Testis (tissue), 3 donors: ENCODE data around the gene DUSP6. TPM values are rescaled to one million over a fixed set of nuclear protein-coding genes. Genes with fewer than 3 reads are reported as not detected.
A peak's percentile ranks its signal among the peaks of the same experiment; 100 is the strongest.

Source experiments
- DNase-seq: peaks from one replicate; pipeline ENCODE4 v3.0.0-alpha.2; 2019
- H3K27ac ChIP-seq, 2 donors: fragments of 200-600 bp; sonication (generic); one replicate each; pipeline ENCODE4 v1.5.1; 2019
- H3K27me3 ChIP-seq: fragments of 200-600 bp; sonication (generic); one replicate; pipeline ENCODE4 v1.5.1; 2019
- H3K36me3 ChIP-seq: fragments of 200-600 bp; sonication (generic); one replicate; pipeline ENCODE4 v1.5.1; 2017; ENCODE audit warnings: low read depth; ENCODE audit errors: missing control alignments
- H3K4me1 ChIP-seq: fragments of 200-600 bp; sonication (generic); one replicate; pipeline ENCODE4 v1.5.1; 2019
- H3K4me3 ChIP-seq, 2 donors: fragments of 200-600 bp; sonication (generic); one replicate each; pipeline ENCODE4 v1.5.1; 2017 to 2019
- H3K9me3 ChIP-seq: fragments of 200-600 bp; sonication (generic); one replicate; pipeline ENCODE4 v1.5.1; 2017
- POLR2A ChIP-seq: fragments of 450-650 bp; IDR thresholded peaks from one replicate; pipeline ENCODE4 v1.6.1; 2017; ENCODE audit warnings: antibody characterized with exemption, mild to moderate bottlenecking, moderate library complexity
- WGBS, 2 donors: methylation state at CpG; one replicate each; pipeline ENCODE4 v1.1.5; 2018; 5-methylcytosine and 5-hydroxymethylcytosine counted together
- intact Hi-C: fragments of 100-400 bp; cut with DNase I; formaldehyde crosslinking; loops from one replicate; pipeline ENCODE4 v1.15.1; 2023; ENCODE audit warnings: low total_unique reads
- polyA plus RNA-seq: library from polyadenylated mRNA; stranded (reverse); fragments of 350-450 nt; fragmentation: Illumina TruSeq; extraction: RNeasy Lipid Tissue Mini Kit (QIAGEN cat#74804); gene quantifications from one replicate; pipeline ENCODE4 v1.2.3, GENCODE V29; 2014; ENCODE audit warnings: low read depth, low replicate concordance; ENCODE audit not compliant: insufficient read depth
- total RNA-seq, 2 donors: library from RNA; depleted of rRNA; stranded (reverse); fragments of >200 nt; gene quantifications; one replicate each; pipeline ENCODE4 v1.2.3, GENCODE V29; 2016
- TF ChIP-seq, protein P1 (sequence below), 3 experiments: fragments of 450-650 bp in 2 of 3; fragments of 200-600 bp in 1 of 3; sonication (generic) in 1 of 3; IDR thresholded peaks; one replicate each; pipeline ENCODE4 v1.5.1; 2016 to 2019; ENCODE audit warnings: antibody characterized with exemption in 3 of 3, mild to moderate bottlenecking in 2 of 3, moderate library complexity in 1 of 3

Gene DUSP6
- total and polyA plus RNA-seq, 3 donors from 2014 or later = 10.9 to 17.2 (median 15.1) TPM

DNA sequence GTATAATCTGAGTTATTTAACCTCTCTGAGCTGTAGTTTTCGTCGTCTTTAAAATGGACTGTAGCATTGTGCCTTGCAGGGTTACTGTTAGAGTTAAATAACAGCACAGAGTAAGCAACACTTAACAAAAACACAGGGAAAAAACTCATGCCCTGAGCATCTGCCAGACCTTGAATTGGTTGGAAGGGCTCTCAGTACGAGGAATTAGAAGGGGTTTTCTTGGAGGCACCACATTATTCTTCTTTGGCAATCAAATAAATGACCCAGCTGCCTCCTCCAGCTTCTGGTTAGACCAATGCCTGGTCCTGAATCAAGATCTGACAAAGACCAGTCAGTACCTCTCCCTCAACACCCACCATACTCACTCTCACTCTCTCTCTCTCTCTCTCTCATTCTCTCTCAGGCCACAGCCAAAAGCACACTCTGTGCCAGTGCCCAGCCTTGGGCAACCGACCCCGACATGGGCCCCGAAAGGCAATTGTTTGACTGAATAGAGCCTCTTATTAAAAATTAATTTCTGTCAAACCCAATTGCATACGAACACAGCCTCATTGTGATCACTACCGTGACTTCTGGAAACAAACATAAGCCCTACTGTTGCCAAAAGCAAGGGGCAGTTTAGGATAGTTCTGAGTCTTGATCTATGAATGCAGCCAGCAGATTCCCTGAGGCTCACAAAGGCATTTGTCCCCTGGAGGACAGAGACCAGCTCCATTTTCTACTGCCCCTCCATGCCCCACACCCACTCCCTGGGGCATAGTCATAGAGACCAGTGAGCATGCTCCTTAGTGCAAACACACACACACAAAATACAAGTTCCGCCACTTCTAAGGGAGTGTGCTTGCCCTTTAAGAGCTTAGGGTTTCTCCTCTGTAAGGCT is 23.9 kb downstream of the DUSP6 start:
- Histone ChIP-seq H3K4me3 (no peak overlapping the region), H3K27me3 (no peaks in the 10 kb centered on the region), H3K36me3 (no peaks in the 10 kb centered on the region), H3K4me1 (peaks cover 5% of the 10 kb centered on the region), H3K27ac (no peak overlapping the region), H3K9me3 (no peaks in the 10 kb centered on the region)
- TF ChIP-seq POLR2A = no peak
- TF ChIP-seq, protein P1, sequence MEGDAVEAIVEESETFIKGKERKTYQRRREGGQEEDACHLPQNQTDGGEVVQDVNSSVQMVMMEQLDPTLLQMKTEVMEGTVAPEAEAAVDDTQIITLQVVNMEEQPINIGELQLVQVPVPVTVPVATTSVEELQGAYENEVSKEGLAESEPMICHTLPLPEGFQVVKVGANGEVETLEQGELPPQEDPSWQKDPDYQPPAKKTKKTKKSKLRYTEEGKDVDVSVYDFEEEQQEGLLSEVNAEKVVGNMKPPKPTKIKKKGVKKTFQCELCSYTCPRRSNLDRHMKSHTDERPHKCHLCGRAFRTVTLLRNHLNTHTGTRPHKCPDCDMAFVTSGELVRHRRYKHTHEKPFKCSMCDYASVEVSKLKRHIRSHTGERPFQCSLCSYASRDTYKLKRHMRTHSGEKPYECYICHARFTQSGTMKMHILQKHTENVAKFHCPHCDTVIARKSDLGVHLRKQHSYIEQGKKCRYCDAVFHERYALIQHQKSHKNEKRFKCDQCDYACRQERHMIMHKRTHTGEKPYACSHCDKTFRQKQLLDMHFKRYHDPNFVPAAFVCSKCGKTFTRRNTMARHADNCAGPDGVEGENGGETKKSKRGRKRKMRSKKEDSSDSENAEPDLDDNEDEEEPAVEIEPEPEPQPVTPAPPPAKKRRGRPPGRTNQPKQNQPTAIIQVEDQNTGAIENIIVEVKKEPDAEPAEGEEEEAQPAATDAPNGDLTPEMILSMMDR (IDR thresholded peaks at IDR 0.05) = no peak
- intact Hi-C loops = no loop called here
- DNase-seq = no peak
- WGBS, 2 donors = 48 to 49% methylated on average over 9 of the region's 9 CpGs

DNA sequence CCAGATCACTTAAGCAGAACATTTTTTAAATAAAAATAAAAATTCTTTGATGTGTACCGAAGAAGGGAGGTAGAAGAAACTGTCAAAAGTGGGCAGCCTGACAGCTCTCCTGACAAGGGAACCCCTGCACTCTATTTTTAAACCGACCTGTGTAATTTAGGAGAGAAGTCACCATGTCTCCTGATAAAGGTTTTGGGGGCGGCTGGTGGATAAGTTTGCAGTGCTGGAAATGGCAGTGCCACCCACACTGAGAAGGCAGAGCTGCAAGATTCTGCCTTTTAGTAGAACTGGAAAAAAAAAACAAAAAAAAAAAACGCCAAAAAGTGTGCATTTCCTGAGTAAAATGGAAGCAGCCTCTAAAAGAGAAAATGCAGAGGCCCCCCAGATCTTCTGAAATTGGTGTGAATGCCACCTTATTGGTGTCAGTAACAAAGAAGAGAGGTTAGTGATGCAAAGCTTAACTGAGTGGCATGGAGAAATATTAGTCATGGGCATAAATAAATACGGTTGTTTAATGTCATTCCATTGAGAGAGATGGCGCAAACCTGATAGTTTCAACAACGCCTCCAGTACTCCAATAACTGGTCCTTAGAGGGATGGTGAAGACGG is 24.7 kb downstream of the DUSP6 start:
- no peak for DNase-seq
- Histone ChIP-seq H3K4me1 (peaks cover 5% of the 10 kb centered on the region), H3K27me3 (no peaks in the 10 kb centered on the region), H3K27ac (no peak overlapping the region), H3K36me3 (no peaks in the 10 kb centered on the region), H3K4me3 (no peak overlapping the region), H3K9me3 (no peaks in the 10 kb centered on the region)
- TF ChIP-seq POLR2A = no peak
- TF ChIP-seq, protein P1 (IDR thresholded peaks at IDR 0.05) = no peak
- intact Hi-C loops = no loop called here
- WGBS, 2 donors = 55 to 58% methylated on average over 8 of the region's 8 CpGs

DNA sequence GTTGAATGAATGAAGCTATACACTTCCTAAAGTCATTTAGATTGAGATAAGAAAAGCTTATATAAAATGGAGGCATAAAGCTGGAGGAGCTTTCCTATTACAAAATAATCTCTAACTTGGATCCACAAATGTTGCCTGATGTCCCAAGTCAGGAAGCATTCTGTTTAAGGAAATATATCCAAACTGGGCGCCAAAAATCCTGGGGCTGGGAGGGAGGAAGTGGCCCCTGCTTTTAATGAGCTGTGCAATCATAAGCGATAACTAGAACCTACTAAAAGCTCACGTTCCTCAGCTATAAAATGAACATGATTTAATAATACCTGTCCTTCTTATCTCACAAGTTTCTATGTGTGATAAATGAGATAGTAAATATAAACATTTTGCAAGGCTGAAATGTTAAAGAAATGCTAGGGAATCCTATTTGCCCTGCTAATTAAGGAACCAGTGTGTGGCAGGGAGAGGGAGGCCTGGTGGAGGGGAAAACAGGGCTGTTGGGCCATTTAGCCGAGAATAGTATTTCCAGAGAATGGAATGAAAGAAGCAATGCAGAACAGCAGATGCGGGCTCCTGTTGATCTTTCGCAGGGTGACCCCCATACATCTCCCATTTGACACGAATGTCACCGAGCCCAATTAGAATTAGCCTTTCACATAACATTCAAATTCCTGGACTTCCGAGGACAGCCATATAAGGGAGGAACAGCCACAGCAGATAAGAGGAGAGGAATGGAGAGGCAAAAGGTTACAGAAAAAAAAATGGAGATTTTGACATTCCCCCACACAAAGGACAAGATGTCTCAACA is 25.9 kb downstream of the DUSP6 start:
- TF ChIP-seq, protein P1 (IDR thresholded peaks at IDR 0.05) = no peak
- TF ChIP-seq POLR2A = no peak
- intact Hi-C loops = no loop called here
- H3K9me3 ChIP-seq = no peaks in the 10 kb centered on the region
- no peaks in the 10 kb centered on the region for H3K36me3 ChIP-seq
- no peaks in the 10 kb centered on the region for H3K27me3 ChIP-seq
- H3K27ac ChIP-seq = peak overlapping the region in 1 of 2 donors; percentile 30
- H3K4me3 ChIP-seq = no peak overlapping the region
- no peak for DNase-seq
- H3K4me1 ChIP-seq = peaks cover 5% of the 10 kb centered on the region
- WGBS, 2 donors = 54 to 61% methylated on average over 9 of the region's 9 CpGs

DNA sequence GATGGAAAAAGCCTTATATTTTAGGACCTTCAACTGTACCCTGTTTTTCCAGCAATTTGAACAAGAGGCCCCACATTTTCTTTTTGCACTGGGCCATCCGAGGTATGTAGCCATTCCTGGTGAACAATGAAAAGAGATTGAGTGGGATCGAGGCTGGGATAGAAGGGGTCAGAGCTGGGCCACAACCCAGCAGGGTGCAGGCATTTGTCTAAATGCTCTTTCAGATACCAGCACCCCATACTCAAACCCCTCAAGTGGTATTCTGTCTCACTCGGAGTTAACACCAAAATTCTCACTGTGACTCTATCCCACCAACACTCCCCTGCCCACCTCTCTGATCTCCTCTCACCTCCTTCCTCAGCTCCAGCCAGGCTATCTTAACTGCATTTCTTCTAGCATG is 26.8 kb downstream of the DUSP6 start:
- H3K36me3 ChIP-seq = no peaks in the 10 kb centered on the region
- TF ChIP-seq POLR2A = no peak
- TF ChIP-seq, protein P1 (IDR thresholded peaks at IDR 0.05) = no peak
- H3K27me3 ChIP-seq = no peaks in the 10 kb centered on the region
- H3K4me3 ChIP-seq = no peak overlapping the region
- WGBS, 2 donors = 74 to 89% methylated on average over 3 of the region's 3 CpGs
- H3K4me1 ChIP-seq = peaks cover 5% of the 10 kb centered on the region
- no peak for DNase-seq
- no peaks in the 10 kb centered on the region for H3K9me3 ChIP-seq
- intact Hi-C loops = no loop called here
- no peak overlapping the region for H3K27ac ChIP-seq
